Measurements from ENCODE around the gene SBK2. TPM values are rescaled to one million over a fixed set of nuclear protein-coding genes. Genes with fewer than 3 reads are reported as not detected.

Gene SBK2
- total RNA-seq, 4 donors from 2014 or later: not detected

DNA sequence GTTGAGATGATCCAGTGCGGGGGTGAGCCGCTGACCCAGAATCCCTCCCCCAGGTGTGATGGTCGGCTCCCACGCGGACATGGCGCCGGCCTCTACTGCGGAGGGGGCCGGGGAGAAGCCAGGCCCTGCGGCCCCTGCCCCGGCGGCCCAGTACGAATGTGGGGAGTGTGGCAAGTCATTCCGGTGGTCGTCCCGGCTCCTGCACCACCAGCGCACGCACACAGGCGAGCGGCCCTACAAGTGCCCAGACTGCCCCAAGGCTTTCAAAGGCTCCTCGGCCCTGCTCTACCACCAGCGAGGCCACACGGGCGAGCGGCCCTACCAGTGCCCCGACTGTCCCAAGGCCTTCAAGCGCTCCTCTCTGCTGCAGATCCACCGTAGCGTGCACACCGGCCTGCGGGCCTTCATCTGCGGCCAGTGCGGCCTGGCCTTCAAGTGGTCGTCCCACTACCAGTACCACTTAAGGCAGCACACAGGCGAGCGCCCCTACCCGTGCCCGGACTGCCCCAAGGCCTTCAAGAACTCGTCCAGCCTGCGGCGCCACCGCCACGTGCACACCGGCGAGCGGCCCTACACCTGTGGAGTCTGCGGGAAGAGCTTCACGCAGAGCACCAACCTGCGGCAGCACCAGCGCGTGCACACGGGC lies 55.7 kb downstream of the SBK2 start:
- peaks cover 5 to 20% of the 10 kb centered on the region in 2 donors for H3K4me1 ChIP-seq
- no peak overlapping the region for H3K4me3 ChIP-seq
- intact Hi-C loops (cut with DNase I; ENCODE audit: low total_unique reads): no loop called here
- no peak overlapping the region for H3K27ac ChIP-seq
- TF ChIP-seq POLR2A (IDR thresholded peaks at IDR 0.05) (no peak), CTCF (IDR thresholded peaks at IDR 0.05) (no peak)
- no peaks in the 10 kb centered on the region for H3K9me3 ChIP-seq
- H3K36me3 ChIP-seq: no peaks in the 10 kb centered on the region
- DNase-seq: no peak
- H3K27me3 ChIP-seq: no peaks in the 10 kb centered on the region

- H3K27ac ChIP-seq: no peak overlapping the region
- H3K27me3 ChIP-seq: no peaks in the 10 kb centered on the region
- no peaks in the 10 kb centered on the region for H3K9me3 ChIP-seq
- no peaks in the 10 kb centered on the region for H3K36me3 ChIP-seq
- no peak for DNase-seq
- no peak for TF ChIP-seq POLR2A (IDR thresholded peaks at IDR 0.05)
- no peak for TF ChIP-seq CTCF (IDR thresholded peaks at IDR 0.05)
- peaks cover 5 to 11% of the 10 kb centered on the region in 2 donors for H3K4me1 ChIP-seq
- no peak overlapping the region for H3K4me3 ChIP-seq
- intact Hi-C loops (cut with DNase I; ENCODE audit: low total_unique reads): no loop called here
Measured at GRCh38 chr19:55479451-55480230, 57.3 kb downstream of the SBK2 start.

DNA sequence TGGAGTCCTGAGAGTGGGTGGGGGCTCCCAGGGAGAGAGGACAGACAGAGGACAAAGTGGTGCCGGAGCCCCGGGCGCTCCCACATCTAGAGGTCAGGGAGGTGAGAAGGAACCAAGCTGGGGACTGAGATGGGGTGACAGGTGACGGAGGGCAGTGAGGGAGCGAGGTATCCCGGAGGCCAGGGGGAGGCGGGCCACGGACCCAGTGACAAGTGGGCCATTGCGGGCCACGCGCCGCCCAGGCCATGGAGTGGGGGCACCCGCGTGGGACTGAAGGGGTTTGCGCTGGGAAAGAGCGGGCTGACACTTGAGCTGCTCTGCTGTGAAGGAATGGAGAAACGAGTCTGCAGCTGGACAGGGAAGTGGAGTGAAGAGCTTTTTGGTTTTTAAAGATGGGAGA lies 57.9 kb downstream of the SBK2 start:
- Histone ChIP-seq H3K27me3 (no peaks in the 10 kb centered on the region), H3K27ac (no peak overlapping the region), H3K4me1 (peaks cover 0 to 8% of the 10 kb centered on the region in 2 donors), H3K9me3 (no peaks in the 10 kb centered on the region), H3K36me3 (no peaks in the 10 kb centered on the region), H3K4me3 (no peak overlapping the region)
- DNase-seq: no peak
- intact Hi-C loops (cut with DNase I; ENCODE audit: low total_unique reads): no loop called here
- TF ChIP-seq CTCF (IDR thresholded peaks at IDR 0.05) (no peak), POLR2A (IDR thresholded peaks at IDR 0.05) (no peak)

Other genes with a start within 250 kb of the SBK2 start
- 1 to 10 TPM in 1 of 4 donors, not detected in 3; 2.6 TPM for gene TMEM150B, start 211.8 kb downstream of the SBK2 start, total RNA-seq
- gene KMT5C, start 197.3 kb downstream of the SBK2 start, total RNA-seq: 10 to 100 TPM; 12.4 to 65.6 (median 15.9) TPM
- gene COX6B2, start 182.4 kb downstream of the SBK2 start, total RNA-seq: 1 to 10 TPM in 1 of 4 donors, under 1 TPM in 1, not detected in 2; 0.14 to 4.6 TPM
- under 1 TPM in 1 of 4 donors, not detected in 3; 0.18 TPM for gene GARIN5B, start 173.9 kb downstream of the SBK2 start, total RNA-seq
- gene IL11, start 166.7 kb downstream of the SBK2 start, total RNA-seq: 1 to 10 TPM in 1 of 4 donors, not detected in 3; 1.6 TPM
- gene TMEM190, start 160.3 kb downstream of the SBK2 start, total RNA-seq: 1 to 10 TPM in 1 of 4 donors, not detected in 3; 1.1 TPM
- gene TMEM238, start 152.8 kb downstream of the SBK2 start, total RNA-seq: 1 to 10 TPM in 1 of 4 donors, under 1 TPM in 1, not detected in 2; 0.83 to 2.3 TPM
- gene RPL28, start 151.2 kb downstream of the SBK2 start, total RNA-seq: 1,000 to 10,000 TPM in 1 of 4 donors, 100 to 1,000 TPM in 2, 10 to 100 TPM in 1; 20.7 to 1,084 (median 431) TPM
- gene UBE2S, start 129.3 kb downstream of the SBK2 start, total RNA-seq: 100 to 1,000 TPM in 1 of 4 donors, 10 to 100 TPM in 2, 1 to 10 TPM in 1; 3.2 to 141 (median 21.5) TPM
- not detected for gene SHISA7, start 93.8 kb downstream of the SBK2 start, total RNA-seq
- gene ISOC2, start 75.5 kb downstream of the SBK2 start, total RNA-seq: 10 to 100 TPM in 3 of 4 donors, 1 to 10 TPM in 1; 1.2 to 78.6 (median 23.8) TPM
- gene C19orf85, start 72.4 kb downstream of the SBK2 start, total RNA-seq: not detected
- 10 to 100 TPM in 2 of 4 donors, 1 to 10 TPM in 1, not detected in 1; 1.0 to 29.5 (median 11.9) TPM for gene ZNF628, start 60.5 kb downstream of the SBK2 start, total RNA-seq
- 10 to 100 TPM; 16.8 to 44.3 (median 19.6) TPM for gene NAT14, start 51.9 kb downstream of the SBK2 start, total RNA-seq
- gene SSC5D, start 48.7 kb downstream of the SBK2 start, total RNA-seq: 10 to 100 TPM in 3 of 4 donors, 1 to 10 TPM in 1; 5.0 to 50.8 (median 36.0) TPM
- under 1 TPM in 2 of 4 donors, not detected in 2; 0.34 to 0.35 TPM for gene SBK3, start 8.4 kb upstream of the SBK2 start, total RNA-seq
- 10 to 100 TPM in 1 of 4 donors, 1 to 10 TPM in 1, not detected in 2; 4.4 to 21.9 TPM for gene ZNF579, start 43.7 kb upstream of the SBK2 start, total RNA-seq
- 10 to 100 TPM in 1 of 4 donors, 1 to 10 TPM in 1, under 1 TPM in 2; 0.26 to 19.3 (median 2.4) TPM for gene FIZ1, start 62.4 kb upstream of the SBK2 start, total RNA-seq
- 10 to 100 TPM in 3 of 4 donors, 1 to 10 TPM in 1; 5.4 to 20.4 (median 14.6) TPM for gene ZNF524, start 63.2 kb upstream of the SBK2 start, total RNA-seq
- 10 to 100 TPM in 1 of 4 donors, 1 to 10 TPM in 2, not detected in 1; 2.0 to 24.2 (median 3.2) TPM for gene ZNF865, start 68.5 kb upstream of the SBK2 start, total RNA-seq
- 1 to 10 TPM; 4.1 to 9.6 (median 7.4) TPM for gene ZNF784, start 87.4 kb upstream of the SBK2 start, total RNA-seq
- 10 to 100 TPM in 3 of 4 donors, 1 to 10 TPM in 1; 4.8 to 69.8 (median 19.1) TPM for gene ZNF580, start 103.9 kb upstream of the SBK2 start, total RNA-seq
- 10 to 100 TPM in 3 of 4 donors, 1 to 10 TPM in 1; 2.8 to 30.3 (median 12.8) TPM for gene ZNF581, start 106.5 kb upstream of the SBK2 start, total RNA-seq
- gene CCDC106, start 111.1 kb upstream of the SBK2 start, total RNA-seq: 10 to 100 TPM in 1 of 4 donors, 1 to 10 TPM in 3; 2.9 to 25.0 (median 6.7) TPM
- 100 to 1,000 TPM in 1 of 4 donors, 10 to 100 TPM in 2, 1 to 10 TPM in 1; 10.0 to 165 (median 58.1) TPM for gene U2AF2, start 117.9 kb upstream of the SBK2 start, total RNA-seq
- 10 to 100 TPM; 27.9 to 88.4 (median 51.7) TPM for gene EPN1, start 138.1 kb upstream of the SBK2 start, total RNA-seq
- under 1 TPM in 1 of 4 donors, not detected in 3; 0.28 TPM for gene NLRP9, start 201.3 kb upstream of the SBK2 start, total RNA-seq
- not detected for gene RFPL4A, start 222.0 kb upstream of the SBK2 start, total RNA-seq
- not detected for gene RFPL4AL1, start 232.0 kb upstream of the SBK2 start, total RNA-seq

Measured in uterus (tissue), 4 donors.